ENCODE results near the gene HTT. TPM values are rescaled to one million over a fixed set of nuclear protein-coding genes. Genes with fewer than 3 reads are reported as not detected.

HTT gene
- total and polyA plus RNA-seq, 2 donors: 12.8 to 17.9 TPM

DNA sequence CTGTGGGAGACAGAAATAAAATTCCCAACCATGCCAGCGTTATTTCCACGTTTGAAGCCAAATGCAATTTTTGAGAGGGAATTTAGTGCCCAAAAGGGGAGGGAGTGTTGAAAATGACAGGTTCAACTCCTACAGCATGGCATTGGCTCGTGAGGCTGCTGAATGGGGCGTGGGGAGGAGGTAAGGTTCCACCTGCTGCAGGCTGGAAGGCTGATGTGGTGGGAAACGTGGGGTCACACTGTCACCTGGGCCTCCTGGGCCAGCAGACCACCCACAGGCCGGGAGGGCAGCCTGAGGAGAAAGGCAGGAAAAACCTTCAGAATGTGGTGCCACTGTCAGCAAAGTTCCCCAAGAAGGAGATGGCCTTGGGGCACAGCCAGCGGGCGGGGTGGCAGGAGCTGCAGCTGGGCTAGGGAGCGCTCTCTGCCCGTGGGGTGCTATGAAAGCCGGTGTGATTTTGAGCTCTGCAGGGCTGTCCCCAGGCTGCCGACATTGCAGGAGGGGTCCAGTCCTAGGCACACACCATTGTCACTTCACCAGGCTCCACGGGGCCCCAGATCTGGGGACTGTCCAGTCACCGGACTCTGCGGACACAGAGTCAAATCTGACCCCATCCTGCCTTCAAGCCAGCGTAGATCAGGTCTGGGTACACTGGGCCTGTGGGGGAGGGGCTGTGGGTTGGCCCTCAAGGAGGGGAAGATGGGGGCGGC lies 194.1 kb downstream of the HTT start:
- no peaks in the 10 kb centered on the region for H3K9me3 ChIP-seq (ENCODE audit: control insufficient read depth in 2 of 2, insufficient read depth in 1 of 2, low read length in 1 of 2)
- no peaks in the 10 kb centered on the region for H3K36me3 ChIP-seq (ENCODE audit: control insufficient read depth in 2 of 2, insufficient read depth in 2 of 2, low read length in 1 of 2)
- no peak overlapping the region for H3K4me3 ChIP-seq (ENCODE audit: low read length in 2 of 2)
- DNase-seq (ENCODE audit: low read depth in 6 of 9, low spot score in 9 of 9): no peak
- no peaks in the 10 kb centered on the region for H3K4me1 ChIP-seq (ENCODE audit: control insufficient read depth in 2 of 2, insufficient read depth in 2 of 2, low read length in 2 of 2)
- WGBS: 94% methylated on average over 17 of the region's 17 CpGs
- peaks cover 0 to 4% of the 10 kb centered on the region in 2 donors for H3K27me3 ChIP-seq (ENCODE audit: control insufficient read depth in 2 of 2, insufficient read depth in 1 of 2, low read length in 1 of 2)
- H3K27ac ChIP-seq (ENCODE audit: low read depth in 1 of 2, low read length in 1 of 2): no peak overlapping the region

DNA sequence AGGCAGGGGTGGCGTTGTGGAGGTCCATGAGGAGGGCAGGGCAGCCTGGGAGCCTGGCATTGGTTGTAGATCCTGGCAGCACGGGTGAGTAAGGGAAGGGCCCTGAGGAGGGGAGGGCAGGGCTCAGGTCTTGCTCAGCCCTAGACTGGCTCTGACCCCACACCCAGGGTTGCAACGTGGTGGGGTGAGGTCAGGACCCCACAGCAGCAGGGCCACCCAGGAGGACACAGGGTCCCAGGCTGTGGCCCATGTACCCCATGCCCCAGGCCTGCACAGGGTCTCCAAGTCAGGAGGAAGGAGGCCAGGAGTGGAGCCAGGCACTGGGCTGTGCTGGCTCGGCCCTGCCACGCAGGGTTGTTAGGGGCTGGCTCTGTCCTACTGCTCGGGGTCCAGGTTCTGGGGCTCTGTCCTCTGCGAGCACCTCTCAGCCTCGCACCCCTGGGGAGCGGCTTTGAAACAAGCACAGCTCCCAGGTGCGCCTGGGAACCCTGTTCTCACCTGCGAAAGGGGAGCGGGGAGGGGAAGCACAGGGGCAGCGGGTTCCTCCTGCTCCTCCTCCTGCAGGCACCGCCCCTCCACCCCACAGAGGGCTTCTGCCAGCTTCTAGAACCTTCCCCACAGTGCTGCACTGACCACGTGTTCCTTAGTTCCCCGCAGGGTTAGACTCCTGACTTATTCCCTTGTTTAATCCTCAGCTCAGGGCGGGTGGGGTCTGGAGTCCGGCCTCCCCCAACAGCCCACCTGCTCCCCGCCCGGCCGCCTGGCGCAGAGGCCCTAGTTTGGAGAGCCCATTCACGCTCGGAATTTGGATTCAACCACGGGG lies 194.8 kb downstream of the HTT start:
- 94% methylated on average over 25 of the region's 25 CpGs for WGBS
- H3K4me1 ChIP-seq (ENCODE audit: control insufficient read depth in 2 of 2, insufficient read depth in 2 of 2, low read length in 2 of 2): no peaks in the 10 kb centered on the region
- H3K4me3 ChIP-seq (ENCODE audit: low read length in 2 of 2): no peak overlapping the region
- peaks cover 0 to 4% of the 10 kb centered on the region in 2 donors for H3K27me3 ChIP-seq (ENCODE audit: control insufficient read depth in 2 of 2, insufficient read depth in 1 of 2, low read length in 1 of 2)
- no peak for DNase-seq (ENCODE audit: low read depth in 6 of 9, low spot score in 9 of 9)
- no peak overlapping the region for H3K27ac ChIP-seq (ENCODE audit: low read depth in 1 of 2, low read length in 1 of 2)
- no peaks in the 10 kb centered on the region for H3K9me3 ChIP-seq (ENCODE audit: control insufficient read depth in 2 of 2, insufficient read depth in 1 of 2, low read length in 1 of 2)
- H3K36me3 ChIP-seq (ENCODE audit: control insufficient read depth in 2 of 2, insufficient read depth in 2 of 2, low read length in 1 of 2): no peaks in the 10 kb centered on the region

DNA sequence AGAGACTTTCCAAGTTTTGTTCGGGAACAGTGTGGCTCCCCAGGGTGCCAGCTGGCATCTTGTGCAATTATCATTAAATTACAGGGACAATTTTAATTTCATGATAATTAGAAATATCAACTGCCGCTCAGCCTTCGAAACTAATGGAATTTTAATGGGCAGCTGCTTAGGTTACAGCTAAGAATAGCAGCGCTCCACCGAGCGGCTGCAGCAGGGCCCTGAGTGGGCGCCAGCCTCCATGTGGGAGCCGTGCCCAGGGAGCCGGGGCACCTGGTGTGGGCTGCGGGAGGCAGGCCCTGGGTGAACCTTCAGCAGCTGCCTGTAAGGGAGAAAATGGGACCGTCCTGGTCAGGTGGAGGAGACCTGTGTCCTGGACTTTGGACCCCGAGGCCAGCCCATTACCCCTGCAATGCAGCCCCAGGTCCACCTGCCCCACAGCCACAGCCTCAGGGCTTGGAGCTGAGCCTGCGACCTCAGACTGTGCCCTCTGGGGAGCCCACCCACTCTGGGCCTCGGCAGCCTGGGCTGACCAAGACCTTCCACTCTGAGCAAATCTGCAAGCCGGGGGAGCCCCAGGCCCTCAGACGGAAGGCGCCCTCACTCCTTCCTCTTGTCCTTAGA lies 195.6 kb downstream of the HTT start:
- Histone ChIP-seq H3K4me1 (ENCODE audit: control insufficient read depth in 2 of 2, insufficient read depth in 2 of 2, low read length in 2 of 2) (no peaks in the 10 kb centered on the region), H3K27ac (ENCODE audit: low read depth in 1 of 2, low read length in 1 of 2) (no peak overlapping the region), H3K9me3 (ENCODE audit: control insufficient read depth in 2 of 2, insufficient read depth in 1 of 2, low read length in 1 of 2) (no peaks in the 10 kb centered on the region), H3K27me3 (ENCODE audit: control insufficient read depth in 2 of 2, insufficient read depth in 1 of 2, low read length in 1 of 2) (peaks cover 0 to 4% of the 10 kb centered on the region in 2 donors), H3K4me3 (ENCODE audit: low read length in 2 of 2) (no peak overlapping the region), H3K36me3 (ENCODE audit: control insufficient read depth in 2 of 2, insufficient read depth in 2 of 2, low read length in 1 of 2) (no peaks in the 10 kb centered on the region)
- WGBS: 94% methylated on average over 17 of the region's 17 CpGs
- no peak for DNase-seq (ENCODE audit: low read depth in 6 of 9, low spot score in 9 of 9)

DNA sequence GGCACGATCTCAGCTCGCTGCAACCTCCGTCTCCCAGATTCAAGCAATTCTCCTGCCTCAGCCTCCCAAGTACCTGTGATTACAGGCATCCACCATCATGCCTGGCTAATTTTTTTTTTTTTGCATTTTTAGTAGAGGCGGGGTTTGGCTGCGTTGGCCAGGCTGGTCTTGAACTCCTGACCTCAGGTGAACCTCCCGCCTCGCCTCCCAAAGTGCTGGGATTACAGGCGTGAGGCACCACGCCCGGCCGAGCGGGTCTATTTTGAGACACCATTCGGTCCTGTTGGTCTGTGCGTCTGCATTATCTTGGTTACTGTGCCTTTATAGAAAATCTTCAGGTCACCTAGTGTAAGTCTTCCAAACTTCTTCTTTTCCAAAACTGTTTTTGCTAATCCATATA lies 196.7 kb downstream of the HTT start:
- Histone ChIP-seq H3K27me3 (ENCODE audit: control insufficient read depth in 2 of 2, insufficient read depth in 1 of 2, low read length in 1 of 2) (peaks cover 0 to 4% of the 10 kb centered on the region in 2 donors), H3K9me3 (ENCODE audit: control insufficient read depth in 2 of 2, insufficient read depth in 1 of 2, low read length in 1 of 2) (no peaks in the 10 kb centered on the region)
- WGBS: 91% methylated on average over 14 of the region's 14 CpGs

DNA sequence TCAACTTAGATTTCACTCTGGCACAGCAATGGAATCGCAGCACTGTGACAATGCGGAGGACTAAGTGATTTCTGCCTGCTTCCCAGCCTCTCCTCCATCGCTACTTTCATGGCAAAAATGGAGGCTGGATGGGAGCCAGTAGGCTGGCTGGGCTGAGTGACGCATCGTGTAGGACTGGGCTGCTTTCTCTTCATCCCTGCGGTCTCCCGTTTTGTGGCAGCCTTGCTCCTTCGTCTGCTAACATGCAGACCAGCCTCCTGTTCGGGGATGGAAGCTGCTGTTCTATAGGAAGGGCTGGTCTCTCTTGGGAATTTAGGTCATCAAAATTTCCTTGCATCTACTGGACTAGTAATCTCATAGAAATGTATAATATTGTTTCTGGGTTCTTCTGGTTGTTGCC lies 202.5 kb downstream of the HTT start:
- Histone ChIP-seq H3K9me3 (ENCODE audit: control insufficient read depth in 2 of 2, insufficient read depth in 1 of 2, low read length in 1 of 2) (no peaks in the 10 kb centered on the region), H3K27me3 (ENCODE audit: control insufficient read depth in 2 of 2, insufficient read depth in 1 of 2, low read length in 1 of 2) (peaks cover 0 to 7% of the 10 kb centered on the region in 2 donors), H3K36me3 (ENCODE audit: control insufficient read depth in 2 of 2, insufficient read depth in 2 of 2, low read length in 1 of 2) (no peaks in the 10 kb centered on the region), H3K4me1 (ENCODE audit: control insufficient read depth in 2 of 2, insufficient read depth in 2 of 2, low read length in 2 of 2) (no peaks in the 10 kb centered on the region), H3K4me3 (ENCODE audit: low read length in 2 of 2) (no peak overlapping the region), H3K27ac (ENCODE audit: low read depth in 1 of 2, low read length in 1 of 2) (no peak overlapping the region)
- WGBS: 94% methylated on average over 9 of the region's 9 CpGs
- no peak for DNase-seq (ENCODE audit: low read depth in 6 of 9, low spot score in 9 of 9)

More for the DNA sequence above, 196.7 kb downstream of the HTT start:
- Histone ChIP-seq H3K36me3 (ENCODE audit: control insufficient read depth in 2 of 2, insufficient read depth in 2 of 2, low read length in 1 of 2) (no peaks in the 10 kb centered on the region), H3K4me3 (ENCODE audit: low read length in 2 of 2) (no peak overlapping the region), H3K4me1 (ENCODE audit: control insufficient read depth in 2 of 2, insufficient read depth in 2 of 2, low read length in 2 of 2) (no peaks in the 10 kb centered on the region), H3K27ac (ENCODE audit: low read depth in 1 of 2, low read length in 1 of 2) (no peak overlapping the region)
- DNase-seq (ENCODE audit: low read depth in 6 of 9, low spot score in 9 of 9): no peak

DNA sequence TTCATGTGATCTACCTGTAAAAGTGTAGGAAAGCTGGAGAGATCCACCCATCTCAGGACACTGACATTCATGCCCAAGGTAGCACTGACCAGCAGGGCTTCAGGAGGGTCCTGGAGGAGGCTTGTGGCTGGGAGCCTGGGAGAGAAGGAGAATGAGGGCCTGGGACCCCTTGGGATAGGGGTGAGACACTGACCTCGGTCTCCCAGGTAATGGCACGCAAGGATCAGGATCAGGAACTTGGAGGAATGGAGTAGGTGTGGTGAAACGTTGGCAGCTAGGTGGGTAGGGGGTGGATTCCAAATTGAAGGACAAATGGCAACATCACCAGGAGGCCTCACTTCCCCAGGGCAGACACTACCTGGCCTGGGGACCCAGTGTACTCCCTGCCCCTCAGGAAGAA lies 206.0 kb downstream of the HTT start:
- DNase-seq (ENCODE audit: low read depth in 6 of 9, low spot score in 9 of 9): no peak
- no peaks in the 10 kb centered on the region for H3K4me1 ChIP-seq (ENCODE audit: control insufficient read depth in 2 of 2, insufficient read depth in 2 of 2, low read length in 2 of 2)
- 96% methylated on average over 3 of the region's 3 CpGs for WGBS
- H3K27ac ChIP-seq (ENCODE audit: low read depth in 1 of 2, low read length in 1 of 2): no peak overlapping the region
- no peak overlapping the region for H3K4me3 ChIP-seq (ENCODE audit: low read length in 2 of 2)
- peaks cover 6 to 25% of the 10 kb centered on the region in 2 donors for H3K27me3 ChIP-seq (ENCODE audit: control insufficient read depth in 2 of 2, insufficient read depth in 1 of 2, low read length in 1 of 2)
- H3K36me3 ChIP-seq (ENCODE audit: control insufficient read depth in 2 of 2, insufficient read depth in 2 of 2, low read length in 1 of 2): no peaks in the 10 kb centered on the region
- peaks cover 0 to 7% of the 10 kb centered on the region in 2 donors for H3K9me3 ChIP-seq (ENCODE audit: control insufficient read depth in 2 of 2, insufficient read depth in 1 of 2, low read length in 1 of 2)

DNA sequence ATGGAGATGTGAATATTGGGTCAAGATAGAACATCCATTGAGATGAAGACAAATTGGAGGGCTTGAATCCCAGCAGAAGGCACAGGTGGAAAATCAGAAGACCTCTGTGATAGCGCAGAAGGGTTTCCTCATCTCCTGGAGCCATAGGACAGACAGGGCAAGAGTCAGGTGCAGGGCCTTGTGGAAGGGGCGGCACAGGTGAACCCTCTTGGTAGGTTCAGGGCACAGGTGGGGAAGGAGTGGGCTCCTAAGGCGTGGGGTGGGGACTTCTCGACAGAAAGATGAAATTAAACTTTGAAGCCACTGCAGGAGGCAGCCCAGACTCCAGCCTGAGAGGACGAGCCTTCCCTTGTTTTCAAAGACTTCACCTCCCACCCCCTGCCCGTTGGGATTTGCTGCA lies 209.0 kb downstream of the HTT start:
- Histone ChIP-seq H3K9me3 (ENCODE audit: control insufficient read depth in 2 of 2, insufficient read depth in 1 of 2, low read length in 1 of 2) (peaks cover 0 to 10% of the 10 kb centered on the region in 2 donors), H3K27me3 (ENCODE audit: control insufficient read depth in 2 of 2, insufficient read depth in 1 of 2, low read length in 1 of 2) (peaks cover 31 to 51% of the 10 kb centered on the region in 2 donors), H3K4me1 (ENCODE audit: control insufficient read depth in 2 of 2, insufficient read depth in 2 of 2, low read length in 2 of 2) (peaks cover 0 to 6% of the 10 kb centered on the region in 2 donors), H3K4me3 (ENCODE audit: low read length in 2 of 2) (no peak overlapping the region), H3K27ac (ENCODE audit: low read depth in 1 of 2, low read length in 1 of 2) (no peak overlapping the region), H3K36me3 (ENCODE audit: control insufficient read depth in 2 of 2, insufficient read depth in 2 of 2, low read length in 1 of 2) (no peaks in the 10 kb centered on the region)
- WGBS: 92% methylated on average over 6 of the region's 6 CpGs
- DNase-seq (ENCODE audit: low read depth in 6 of 9, low spot score in 9 of 9): no peak

DNA sequence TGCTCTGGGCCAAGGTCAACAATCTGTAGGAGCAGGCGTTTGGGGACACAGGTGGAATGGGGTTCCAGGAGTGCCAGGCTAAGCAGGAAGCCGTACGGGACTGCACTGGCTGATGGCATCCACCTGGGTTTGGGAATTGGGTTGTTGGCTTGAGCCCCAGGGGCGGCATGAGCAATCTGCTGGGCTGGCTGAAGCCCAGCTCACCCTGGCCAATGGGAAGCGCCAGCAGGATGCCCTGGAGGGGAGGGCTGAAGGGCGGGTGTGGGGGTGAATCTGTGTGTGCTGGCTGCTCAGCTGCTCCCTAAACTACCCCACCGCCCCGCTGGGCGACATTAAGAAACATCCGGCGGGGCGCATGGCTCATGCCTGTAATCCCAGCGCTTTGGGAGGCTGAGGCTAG lies 209.4 kb downstream of the HTT start:
- H3K4me1 ChIP-seq (ENCODE audit: control insufficient read depth in 2 of 2, insufficient read depth in 2 of 2, low read length in 2 of 2): peaks cover 0 to 6% of the 10 kb centered on the region in 2 donors
- WGBS: 97% methylated on average over 13 of the region's 13 CpGs
- peaks cover 33 to 55% of the 10 kb centered on the region in 2 donors for H3K27me3 ChIP-seq (ENCODE audit: control insufficient read depth in 2 of 2, insufficient read depth in 1 of 2, low read length in 1 of 2)
- no peaks in the 10 kb centered on the region for H3K36me3 ChIP-seq (ENCODE audit: control insufficient read depth in 2 of 2, insufficient read depth in 2 of 2, low read length in 1 of 2)
- H3K9me3 ChIP-seq (ENCODE audit: control insufficient read depth in 2 of 2, insufficient read depth in 1 of 2, low read length in 1 of 2): peaks cover 0 to 10% of the 10 kb centered on the region in 2 donors
- H3K27ac ChIP-seq (ENCODE audit: low read depth in 1 of 2, low read length in 1 of 2): no peak overlapping the region
- no peak for DNase-seq (ENCODE audit: low read depth in 6 of 9, low spot score in 9 of 9)
- no peak overlapping the region for H3K4me3 ChIP-seq (ENCODE audit: low read length in 2 of 2)

Measured in thymus (tissue), 11 donors.